Omental fat pad (tissue), 4 donors: ENCODE data around the gene VMP1. TPM values are rescaled to one million over a fixed set of nuclear protein-coding genes. Genes with fewer than 3 reads are reported as not detected.
A peak's percentile ranks its signal among the peaks of the same experiment; 100 is the strongest.
"Not testable (repeated sequence)": the region's sequence is repeated elsewhere in the genome, so short reads cannot be mapped to it uniquely, and the experiment has no call there.

Source experiments
- ATAC-seq: fragments of 150-250 bp; one replicate; pipeline ENCODE4 v1.9.1; 2016; ENCODE audit warnings: mild to moderate bottlenecking, moderate library complexity; ENCODE audit not compliant: low FRiP score
- DNase-seq: peaks from one replicate; pipeline ENCODE4 v3.0.0-alpha.2; 2019; ENCODE audit warnings: low spot score
- total RNA-seq, 4 donors: library from RNA; depleted of rRNA; stranded (reverse); fragments of >200 nt; gene quantifications; one replicate each; pipeline ENCODE4 v1.1.0, GENCODE V29; 2016
- TF ChIP-seq, protein P1 (sequence below), 3 donors: fragments of 450-650 bp; IDR thresholded peaks; one replicate each; pipeline ENCODE4 v1.5.1; 2016 to 2017; ENCODE audit warnings: antibody characterized with exemption in 3 of 3, mild to moderate bottlenecking in 3 of 3, moderate library complexity in 2 of 3

The VMP1 gene
- total RNA-seq, 4 donors from 2014 or later: 169 to 476 (median 278) TPM

DNA sequence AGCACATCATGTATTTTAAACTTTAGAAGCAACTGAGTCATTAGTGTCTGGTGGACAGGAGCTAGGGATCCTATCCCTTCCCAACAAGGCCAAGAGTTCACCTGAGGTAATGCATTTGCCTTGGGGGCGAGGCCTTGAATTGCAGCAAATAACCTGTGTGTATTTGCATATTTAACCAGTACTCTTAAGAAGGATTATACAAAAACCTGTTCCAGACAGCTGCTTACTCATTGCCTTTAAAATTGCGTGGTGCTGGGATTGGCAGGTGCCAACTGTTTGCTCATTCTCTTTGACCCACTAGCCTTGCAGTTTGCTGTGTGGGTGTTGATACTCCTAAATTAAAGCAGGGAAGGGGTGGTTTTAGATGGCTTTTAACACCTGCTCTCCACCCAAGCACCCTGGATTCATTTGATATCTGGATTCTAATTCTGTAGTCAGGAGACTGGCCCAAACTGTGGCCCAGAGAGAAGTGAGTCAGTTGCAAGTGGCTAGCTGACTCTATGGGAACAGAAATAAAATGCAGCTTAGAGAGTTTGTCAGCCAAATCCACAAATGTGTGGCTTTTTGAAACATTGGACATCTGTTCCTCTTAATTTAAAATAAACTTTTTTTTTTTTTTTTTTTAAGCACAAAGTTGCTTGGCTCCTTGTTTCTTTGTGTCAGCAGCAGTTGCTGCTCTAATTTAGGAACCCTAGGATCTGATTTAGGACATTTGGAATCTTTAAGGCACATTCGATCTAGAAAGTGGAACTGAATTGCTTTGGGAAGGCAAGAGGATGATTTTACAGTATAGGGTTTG lies 138.3 kb downstream of the VMP1 start:
- DNase-seq (no peak), ATAC-seq (peak; percentile 35)
- TF ChIP-seq, protein P1, sequence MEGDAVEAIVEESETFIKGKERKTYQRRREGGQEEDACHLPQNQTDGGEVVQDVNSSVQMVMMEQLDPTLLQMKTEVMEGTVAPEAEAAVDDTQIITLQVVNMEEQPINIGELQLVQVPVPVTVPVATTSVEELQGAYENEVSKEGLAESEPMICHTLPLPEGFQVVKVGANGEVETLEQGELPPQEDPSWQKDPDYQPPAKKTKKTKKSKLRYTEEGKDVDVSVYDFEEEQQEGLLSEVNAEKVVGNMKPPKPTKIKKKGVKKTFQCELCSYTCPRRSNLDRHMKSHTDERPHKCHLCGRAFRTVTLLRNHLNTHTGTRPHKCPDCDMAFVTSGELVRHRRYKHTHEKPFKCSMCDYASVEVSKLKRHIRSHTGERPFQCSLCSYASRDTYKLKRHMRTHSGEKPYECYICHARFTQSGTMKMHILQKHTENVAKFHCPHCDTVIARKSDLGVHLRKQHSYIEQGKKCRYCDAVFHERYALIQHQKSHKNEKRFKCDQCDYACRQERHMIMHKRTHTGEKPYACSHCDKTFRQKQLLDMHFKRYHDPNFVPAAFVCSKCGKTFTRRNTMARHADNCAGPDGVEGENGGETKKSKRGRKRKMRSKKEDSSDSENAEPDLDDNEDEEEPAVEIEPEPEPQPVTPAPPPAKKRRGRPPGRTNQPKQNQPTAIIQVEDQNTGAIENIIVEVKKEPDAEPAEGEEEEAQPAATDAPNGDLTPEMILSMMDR (IDR thresholded peaks at IDR 0.05): no peak

DNA sequence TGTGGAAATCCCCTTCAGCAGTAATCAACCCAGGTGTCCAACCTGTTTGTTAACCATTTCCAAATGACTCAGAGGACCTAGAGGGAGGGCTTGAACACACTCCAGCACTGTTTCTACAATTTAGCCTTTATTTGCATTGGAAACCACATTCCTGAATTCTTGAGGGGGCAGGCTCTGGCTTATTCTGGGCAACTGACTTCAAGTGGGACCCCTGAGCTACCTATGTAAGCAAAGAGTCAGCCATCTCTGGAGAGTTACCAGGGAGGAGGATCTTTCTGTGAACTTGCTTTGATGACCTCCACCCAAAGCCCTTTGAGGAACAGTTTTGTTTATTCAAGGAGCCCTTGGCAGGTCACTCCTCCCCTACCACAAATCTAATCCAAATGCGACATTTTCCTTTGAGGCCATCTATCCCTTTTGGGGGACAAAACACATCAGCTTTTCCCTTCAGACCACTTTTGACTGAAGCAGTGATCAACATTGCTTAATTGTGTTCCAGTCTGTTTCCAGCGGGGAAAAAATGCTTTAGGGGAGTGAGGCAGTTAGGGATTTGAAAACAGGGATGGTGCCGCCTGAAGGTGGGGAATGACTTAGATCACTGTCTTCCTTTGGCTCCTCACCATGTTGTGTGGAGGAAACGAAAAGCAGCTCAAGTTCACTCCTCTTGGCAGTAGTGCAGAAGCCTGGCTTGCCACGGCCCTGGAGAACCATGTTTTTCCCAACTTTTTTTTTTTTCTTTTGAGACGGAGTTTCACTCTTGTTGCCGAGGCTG lies 139.1 kb downstream of the VMP1 start:
- TF ChIP-seq, protein P1 (IDR thresholded peaks at IDR 0.05): no peak
- no peak for DNase-seq
- peak; percentile 45 for ATAC-seq

DNA sequence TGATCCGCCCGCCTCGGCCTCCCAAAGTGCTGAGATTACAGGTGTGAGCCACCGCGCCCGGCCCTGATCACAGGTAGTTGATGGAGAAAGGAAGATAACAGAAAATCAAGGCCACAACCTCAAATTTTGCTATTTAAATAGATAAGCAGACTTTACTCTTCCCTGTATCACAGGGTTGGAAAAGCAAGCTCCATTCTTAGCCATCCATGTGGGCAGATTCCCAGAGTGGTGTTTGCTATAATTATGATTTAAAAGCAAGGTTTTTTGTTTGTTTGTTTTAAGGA lies 140.9 kb downstream of the VMP1 start:
- DNase-seq: no peak
- ATAC-seq: no peak
- TF ChIP-seq, protein P1 (IDR thresholded peaks at IDR 0.05): no peak

DNA sequence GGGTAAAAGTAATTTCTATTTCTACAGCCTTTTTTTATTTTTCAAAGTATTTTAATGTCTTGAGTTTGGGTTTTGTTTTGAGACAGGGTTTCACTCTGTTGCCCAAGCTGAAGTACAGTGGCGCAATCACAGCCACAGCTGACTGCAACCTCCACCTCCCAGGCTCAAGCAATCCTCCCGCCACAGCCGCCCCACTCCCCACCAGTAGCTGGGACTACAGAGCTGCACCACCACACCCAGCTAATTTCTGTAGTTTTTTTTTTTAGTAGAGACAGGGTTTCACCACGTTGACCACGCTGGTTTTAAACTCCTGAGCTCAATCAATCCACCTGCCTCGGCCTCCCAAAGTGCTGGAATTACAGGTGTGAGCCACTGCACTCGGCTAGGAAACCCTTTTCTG lies 141.3 kb downstream of the VMP1 start:
- TF ChIP-seq, protein P1 (IDR thresholded peaks at IDR 0.05): no peak
- DNase-seq: no peak
- ATAC-seq: no peak

DNA sequence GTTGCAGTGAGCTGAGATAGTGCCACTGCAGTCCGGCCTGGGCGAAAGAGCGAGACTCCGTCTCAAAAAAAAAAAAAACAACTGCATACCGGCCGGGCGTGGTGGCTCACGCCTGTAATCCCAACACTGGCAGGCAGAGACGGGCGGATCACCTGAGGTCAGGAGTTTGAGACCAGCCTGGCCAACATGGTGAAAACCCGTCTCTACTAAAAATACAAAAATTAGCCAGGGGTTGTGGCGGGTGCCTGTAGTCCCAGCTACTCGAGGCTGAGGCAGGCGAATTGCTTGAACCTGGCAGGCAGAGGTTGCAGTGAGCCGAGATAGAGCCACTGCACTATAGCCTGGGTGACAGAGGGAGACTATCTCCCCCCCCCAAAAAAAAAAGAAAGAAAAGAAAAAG lies 142.9 kb downstream of the VMP1 start:
- DNase-seq, ATAC-seq: not testable (repeated sequence)

DNA sequence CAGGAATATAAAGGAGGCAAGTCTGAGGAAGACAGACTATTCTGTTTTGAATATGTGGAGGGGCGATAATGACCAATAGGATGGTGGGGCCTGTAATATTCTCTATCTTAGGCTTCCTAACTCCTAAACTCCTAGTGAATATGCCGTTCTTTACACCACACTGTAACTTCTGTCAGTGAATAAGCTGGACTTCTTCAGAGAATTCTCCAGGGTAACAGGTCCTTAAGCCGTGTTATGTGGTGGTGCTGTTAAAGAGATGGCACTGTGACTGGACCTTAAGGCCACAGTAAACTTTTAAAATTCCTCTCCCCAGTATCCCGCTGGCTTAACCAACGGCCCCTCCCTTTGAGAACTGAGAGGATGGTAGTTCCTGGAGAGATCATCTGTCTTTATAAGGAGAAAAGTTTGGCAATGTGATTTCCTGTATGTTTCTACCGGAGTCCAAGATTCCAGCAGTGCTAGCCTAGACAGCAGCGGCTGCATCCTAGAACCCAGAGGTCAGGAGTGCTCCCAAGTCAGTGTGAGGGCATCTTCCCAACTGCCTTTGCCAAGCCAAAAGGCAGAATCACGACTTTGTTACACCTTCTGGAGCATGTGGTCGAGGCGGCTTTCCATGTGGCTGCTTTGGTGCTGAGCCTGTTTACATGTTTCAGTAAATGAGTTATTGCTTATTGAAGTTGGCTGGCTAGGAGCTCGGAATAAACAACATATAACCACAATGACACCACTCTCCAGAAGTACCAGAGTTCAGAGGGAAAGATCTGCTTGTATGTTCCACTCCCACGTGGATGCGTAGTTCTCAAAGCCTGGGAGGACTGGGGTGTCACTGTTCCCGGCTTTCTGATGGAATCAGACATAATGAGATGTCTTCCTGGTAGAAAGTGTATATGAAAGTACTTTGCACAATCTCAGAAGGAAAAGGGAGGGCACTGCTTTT lies 144.3 kb downstream of the VMP1 start:
- no peak for DNase-seq
- TF ChIP-seq, protein P1 (IDR thresholded peaks at IDR 0.05): no peak
- peak; percentile 60 for ATAC-seq

DNA sequence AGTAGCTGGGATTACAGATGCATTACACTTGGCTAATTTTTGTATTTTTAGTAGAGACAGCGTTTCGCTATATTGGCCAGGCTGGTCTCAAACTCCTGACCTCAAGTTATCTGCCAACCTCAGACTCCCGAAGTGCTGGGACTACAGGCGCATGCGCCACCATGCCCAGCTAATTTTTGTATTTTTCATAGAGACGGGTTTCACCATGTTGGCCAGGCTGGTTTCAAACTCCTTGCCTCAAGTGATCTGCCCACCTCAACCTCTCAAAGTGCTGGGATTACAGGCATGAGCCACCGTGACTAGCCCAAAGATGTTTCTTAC lies 145.4 kb downstream of the VMP1 start:
- DNase-seq, ATAC-seq: not testable (repeated sequence)
